Measurements from ENCODE around the gene CABP4.
"Not testable (repeated sequence)": the region's sequence is repeated elsewhere in the genome, so short reads cannot be mapped to it uniquely, and the experiment has no call there.

CABP4 gene

DNA sequence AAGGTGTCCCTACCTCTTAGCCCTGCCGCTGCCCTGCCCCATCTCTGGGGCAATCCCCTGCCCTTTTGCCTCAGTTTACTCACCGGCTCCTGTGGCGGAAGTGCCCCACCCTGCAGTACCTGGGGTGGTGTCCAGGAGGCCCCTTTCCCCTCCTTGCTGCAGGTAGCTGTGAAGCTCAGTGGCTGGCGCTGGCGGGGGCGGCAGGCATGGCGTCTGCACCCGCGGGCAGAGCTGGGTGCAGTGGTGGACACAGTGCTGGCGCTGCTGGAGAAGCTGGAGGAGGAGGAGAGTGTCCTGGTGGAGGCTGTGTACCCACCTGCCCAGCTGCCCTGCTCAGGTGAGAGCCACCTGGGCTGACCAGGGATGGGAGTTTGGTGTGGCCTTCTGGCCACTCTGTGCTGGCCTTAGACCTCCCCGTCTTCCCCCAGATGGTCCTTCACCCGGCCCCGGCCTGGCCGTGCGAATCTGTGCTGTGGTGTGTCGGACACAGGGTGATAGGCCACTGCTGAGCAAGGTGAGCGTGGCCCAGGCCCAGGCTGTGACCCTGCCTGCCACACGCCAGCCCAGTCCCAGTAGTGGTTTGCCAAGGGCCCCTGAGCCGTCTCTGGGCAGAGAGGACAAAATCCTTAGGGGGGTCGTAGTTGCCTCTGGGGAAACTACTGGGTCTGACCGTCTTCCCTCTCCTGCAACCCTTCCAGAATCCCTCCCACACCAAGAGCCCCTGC lies 35.7 kb upstream of the CABP4 start:
- DNase-seq = no peak

DNA sequence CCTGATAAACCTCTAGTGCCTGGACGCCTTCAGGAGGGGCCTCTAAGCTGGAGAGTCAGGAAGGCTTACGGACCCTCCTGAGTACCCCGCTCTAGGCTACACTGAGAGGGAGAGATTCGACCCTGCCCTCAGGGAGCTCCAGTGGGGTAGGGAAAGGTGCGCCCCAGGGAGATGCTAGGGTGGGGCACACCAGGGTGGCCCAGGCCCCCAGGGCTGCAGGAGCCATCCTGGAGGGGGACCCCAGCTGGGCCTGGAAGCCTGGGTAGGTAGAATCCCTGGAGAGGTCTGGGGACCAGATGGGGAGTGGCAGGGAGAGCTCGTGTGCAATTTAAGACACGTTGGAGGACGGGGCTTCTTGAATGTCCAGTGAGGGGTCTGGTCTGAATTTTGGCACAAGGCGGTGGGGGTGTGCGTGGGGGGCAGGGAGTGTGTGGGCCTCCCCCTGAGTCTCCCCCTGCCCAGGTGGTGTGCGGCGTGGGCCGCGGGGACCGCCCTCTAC lies 35.0 kb upstream of the CABP4 start:
- DNase-seq = no peak

DNA sequence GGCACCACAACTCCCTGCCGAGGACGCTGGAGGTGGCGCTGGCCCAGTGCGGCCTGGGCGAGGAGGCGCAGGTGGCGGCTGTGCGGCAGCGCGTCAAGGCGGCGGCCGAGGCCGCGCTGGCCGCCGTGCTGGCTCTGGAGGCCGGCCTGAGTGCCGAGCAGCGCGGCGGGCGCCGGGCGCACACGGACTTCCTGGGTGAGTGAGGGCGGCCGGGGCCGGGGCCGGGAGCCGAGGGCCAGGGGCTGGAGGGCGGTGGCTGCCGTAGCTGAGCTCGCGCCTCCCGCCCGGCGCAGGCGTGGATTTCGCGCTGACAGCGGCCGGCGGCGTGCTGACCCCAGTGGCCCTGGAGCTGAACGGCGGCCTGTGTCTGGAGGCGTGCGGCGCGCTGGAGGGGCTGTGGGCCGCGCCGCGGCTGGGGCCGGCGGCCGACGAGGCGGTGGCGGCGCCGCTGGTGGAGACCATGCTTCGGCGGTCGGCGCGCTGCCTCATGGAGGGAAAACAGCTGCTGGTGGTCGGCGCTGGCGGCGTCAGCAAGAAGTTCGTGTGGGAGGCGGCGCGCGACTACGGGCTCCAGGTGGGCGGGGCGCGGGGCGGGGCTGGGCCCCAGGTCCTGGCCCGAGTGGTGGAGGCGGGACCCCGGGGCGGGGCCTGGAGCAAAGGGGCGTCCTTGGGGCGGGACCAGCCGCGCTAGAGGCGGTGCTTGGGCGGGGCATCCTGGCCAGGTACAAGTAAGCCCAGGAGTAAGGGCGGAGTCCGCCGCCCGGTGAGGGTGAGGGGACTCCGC lies 34.3 kb upstream of the CABP4 start:
- DNase-seq = peak; percentile 98

DNA sequence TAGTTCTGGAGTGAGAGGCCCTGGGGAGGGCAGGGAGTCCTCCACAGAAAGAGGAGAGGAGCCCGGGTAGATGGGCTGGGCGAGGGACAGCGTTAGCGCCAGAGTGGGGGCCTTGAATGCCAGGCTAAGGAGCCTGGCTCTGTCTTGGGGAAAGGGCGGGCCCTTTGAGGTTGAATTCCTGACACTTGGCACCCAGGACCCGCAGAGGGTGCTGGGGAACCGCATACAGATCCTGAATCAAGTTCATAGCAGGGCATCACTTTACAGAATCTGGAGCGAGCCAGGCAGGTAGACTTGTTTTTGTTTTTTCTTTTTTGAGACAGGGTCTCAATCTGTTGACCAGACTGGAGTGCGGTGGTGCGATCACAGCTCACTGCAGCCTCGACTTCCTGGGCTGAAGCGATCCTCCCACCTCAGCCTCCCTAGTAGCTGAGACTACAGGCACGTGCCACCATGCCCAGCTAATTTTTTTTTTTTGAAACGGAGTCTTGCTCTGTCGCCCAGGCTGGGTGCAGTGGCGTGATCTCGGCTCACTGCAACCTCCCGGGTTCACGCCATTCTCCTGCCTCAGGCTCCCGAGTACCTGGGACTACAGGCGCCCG lies 33.6 kb upstream of the CABP4 start:
- DNase-seq = no peak

DNA sequence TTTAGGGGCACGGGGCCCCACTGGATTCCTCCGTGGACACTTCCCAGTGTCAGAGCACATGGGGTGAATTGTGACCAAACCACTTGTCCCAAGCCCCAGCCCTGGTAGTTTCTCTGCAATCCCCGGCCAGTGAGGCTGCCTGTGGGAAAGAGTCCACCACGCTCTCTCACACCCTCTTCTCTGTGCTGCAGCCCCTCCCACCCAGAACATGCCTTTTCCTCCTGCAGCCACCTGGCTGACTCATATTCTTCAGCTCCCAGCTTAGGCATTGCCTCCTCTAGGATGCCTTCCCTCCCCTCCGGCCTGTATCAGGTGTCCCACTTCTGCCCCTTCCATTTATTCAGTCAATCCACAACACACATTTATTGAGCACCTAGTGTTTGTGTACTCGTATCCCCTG lies 32.3 kb upstream of the CABP4 start:
- no peak for DNase-seq

DNA sequence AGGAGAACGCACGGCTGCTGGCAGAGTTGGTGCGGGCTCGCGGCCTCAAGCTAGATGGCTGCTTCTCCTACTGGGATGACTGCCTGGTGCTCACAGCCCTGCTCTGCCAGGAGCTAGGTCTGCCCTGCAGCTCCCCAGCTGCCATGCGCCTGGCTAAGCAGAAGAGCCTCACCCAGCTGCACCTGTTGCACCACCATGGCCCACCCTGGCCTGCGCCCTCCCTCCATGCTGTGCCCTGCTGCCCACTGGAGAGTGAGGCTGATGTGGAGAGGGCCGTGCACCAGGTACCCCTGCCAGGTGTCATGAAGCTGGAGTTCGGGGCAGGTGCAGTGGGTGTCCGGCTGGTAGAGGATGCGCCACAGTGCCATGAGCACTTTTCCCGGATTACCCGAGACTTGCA lies 31.7 kb upstream of the CABP4 start:
- no peak for DNase-seq

DNA sequence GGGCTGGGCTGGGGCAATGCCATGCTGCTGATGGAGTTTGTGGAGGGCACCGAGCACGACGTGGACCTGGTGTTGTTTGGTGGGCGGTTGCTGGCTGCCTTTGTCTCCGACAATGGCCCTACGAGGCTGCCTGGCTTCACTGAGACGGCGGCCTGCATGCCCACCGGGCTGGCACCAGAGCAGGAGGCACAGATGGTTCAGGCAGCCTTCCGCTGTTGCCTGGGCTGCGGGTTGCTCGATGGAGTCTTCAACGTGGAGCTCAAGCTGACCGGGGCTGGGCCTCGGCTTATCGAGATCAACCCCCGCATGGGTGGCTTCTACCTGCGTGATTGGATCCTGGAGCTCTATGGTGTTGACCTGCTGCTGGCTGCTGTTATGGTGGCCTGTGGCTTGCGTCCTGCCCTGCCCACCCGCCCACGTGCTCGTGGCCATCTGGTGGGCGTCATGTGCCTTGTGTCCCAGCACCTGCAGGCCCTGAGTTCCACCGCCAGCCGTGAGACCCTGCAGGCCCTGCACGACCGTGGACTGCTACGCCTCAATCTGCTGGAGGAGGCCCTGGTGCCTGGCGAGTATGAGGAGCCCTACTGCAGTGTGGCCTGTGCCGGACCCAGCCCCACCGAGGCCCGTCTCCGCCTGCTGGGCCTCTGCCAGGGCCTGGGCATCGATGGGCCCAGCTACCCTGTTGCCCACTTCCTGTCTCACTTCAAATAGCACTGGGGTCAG lies 31.1 kb upstream of the CABP4 start:
- DNase-seq = no peak

DNA sequence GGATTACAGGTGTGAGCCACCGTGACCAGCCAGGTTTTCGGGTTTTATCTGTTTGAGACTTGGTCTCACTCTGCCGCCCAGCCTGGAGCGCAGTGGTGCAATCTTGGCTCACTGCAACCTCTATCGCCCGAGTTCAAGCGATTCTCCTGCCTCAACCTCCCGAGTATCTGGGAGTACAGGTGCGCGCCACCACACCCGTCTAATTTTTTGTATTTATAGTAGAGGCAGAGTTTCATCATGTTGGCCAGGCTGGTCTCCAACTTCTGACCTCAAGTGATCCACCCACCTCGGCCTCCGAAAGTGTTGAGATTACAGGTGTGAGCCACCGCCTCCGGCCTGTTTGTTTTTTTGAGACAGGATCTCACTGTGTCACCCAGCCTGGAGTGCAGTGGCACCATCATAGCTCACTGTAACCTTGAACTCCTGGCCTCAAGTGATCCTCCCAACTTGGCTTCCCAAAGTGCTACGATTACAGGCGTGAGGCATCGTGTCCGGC lies 27.7 kb upstream of the CABP4 start:
- DNase-seq = not testable (repeated sequence)

DNA sequence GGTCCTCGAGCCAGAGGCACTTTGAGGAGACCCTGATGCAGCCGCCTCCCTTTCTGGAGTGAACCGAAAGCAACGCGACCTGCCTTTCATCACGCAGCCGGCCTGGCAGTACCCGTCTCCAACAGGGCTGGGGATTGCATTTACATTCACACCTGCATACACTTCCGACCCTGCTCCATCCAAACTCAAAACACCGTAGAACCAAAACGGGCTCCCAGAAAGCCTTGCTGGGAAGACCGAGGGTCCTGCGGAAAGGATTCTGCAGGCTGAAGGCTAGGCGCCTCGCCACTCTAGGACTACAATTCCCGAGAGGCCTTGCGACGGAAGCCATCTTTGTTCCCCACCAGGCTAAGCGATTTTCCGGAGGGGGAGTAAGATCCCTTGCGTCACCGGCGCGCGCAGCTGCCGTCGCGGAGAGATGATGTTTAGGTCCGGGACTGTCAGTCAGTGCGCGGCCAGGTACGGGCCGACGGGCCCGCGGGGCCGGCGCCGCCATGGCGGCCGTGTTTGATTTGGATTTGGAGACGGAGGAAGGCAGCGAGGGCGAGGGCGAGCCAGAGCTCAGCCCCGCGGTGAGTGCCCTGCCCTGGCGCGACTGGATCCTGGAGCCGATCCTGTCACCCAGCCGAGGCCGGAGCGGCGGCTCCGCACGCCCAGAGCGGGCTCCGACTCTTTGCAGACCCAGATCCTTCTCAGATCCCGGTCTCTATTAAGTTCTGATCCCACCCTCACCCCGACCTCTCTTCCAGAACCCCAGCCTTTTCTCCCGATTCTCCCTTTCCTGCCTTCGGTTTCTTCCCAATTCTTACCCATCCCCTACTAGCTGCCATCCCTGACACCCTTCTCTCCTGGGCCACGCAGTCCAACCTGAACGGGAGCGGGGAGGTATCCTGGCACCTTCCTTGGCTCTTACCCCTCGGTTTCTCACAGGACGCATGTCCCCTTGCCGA lies 26.8 kb upstream of the CABP4 start, which contains the start of gene RPS6KB2:
TSS of gene RPS6KB2 (plus strand) at position 443 of the 950 bp plus-strand sequence. CDS start at position 495, 52 bp downstream.
- peak; percentile 99 for DNase-seq

DNA sequence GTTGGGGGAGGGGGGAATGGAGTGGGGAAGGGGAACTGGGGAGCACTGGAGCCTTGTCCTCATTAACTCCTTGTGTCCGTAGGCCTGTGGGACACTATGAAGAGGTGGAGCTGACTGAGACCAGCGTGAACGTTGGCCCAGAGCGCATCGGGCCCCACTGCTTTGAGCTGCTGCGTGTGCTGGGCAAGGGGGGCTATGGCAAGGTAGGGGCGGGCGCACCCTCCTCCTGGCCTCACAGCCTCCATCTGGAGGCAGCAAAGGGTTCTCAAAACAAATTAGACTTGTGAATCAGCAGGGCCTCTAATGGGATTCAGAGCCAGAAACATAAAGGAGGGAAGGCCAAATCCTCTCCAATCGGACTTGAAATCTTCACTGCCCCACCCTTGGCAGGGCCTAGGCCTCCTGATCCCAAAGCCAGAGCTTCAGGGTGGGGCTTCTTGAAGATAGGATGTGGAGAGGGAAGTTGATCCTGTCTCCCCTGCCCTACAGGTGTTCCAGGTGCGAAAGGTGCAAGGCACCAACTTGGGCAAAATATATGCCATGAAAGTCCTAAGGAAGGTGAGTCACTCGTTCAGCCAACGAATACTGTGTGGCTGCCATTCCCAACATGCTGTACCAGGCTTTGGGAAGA lies 26.0 kb upstream of the CABP4 start:
- DNase-seq = no peak

DNA sequence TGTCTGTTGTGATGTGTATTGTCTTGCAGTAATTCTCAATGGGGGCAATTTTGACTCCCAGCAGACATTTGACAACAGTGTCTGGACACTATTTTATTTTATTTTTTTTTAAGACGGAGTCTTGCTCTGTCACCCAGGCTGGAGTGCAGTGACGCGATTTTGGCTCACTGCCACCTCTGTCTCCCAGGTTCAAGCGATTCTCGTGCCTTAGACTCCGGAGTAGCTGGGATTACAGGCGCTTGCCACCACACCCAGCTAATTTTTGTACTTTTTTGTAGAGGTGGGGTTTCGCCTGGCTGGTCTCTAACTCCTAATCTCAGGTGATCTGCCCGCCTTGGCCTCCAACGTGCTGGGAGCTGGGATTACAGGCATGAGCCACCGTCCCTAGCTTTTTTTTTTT lies 25.4 kb upstream of the CABP4 start:
- DNase-seq = no peak

DNA sequence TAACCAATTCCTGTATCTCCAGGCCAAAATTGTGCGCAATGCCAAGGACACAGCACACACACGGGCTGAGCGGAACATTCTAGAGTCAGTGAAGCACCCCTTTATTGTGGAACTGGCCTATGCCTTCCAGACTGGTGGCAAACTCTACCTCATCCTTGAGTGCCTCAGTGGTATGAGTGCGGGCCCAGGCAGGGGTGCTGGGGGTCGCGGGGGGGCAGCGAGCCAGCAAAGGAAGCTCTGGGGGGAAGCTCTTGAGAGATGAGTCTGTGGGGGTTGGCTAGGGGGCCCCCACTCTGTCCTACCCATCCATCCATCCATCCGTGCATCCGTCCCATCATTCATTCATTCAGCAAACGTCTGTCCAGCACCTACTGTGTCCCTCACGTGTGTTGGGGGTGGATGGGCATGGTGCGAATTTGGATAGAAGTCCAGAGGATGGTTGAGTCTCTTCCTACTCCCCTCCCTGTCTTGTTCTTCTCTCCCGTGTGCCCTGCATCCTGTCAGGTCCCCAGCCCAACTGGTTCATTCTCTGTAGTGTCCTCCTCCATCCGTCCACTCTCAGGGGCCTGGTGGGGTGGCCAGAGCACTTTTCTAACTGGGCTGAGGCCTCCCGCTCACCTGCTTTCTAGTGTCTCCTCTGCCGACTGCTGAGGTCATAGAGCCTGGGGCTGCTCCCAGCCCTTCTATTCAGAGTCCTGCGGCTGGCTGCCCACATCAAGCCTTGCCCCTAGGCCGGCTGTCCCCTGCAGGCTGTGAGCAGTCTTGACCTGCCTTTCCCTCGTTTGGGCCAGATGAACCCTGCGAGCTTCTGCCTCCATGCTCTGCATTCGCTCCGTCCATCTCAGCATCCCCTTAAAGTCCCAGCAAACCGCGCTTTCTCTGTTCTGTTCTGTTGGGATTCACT lies 23.6 kb upstream of the CABP4 start:
- DNase-seq = no peak

DNA sequence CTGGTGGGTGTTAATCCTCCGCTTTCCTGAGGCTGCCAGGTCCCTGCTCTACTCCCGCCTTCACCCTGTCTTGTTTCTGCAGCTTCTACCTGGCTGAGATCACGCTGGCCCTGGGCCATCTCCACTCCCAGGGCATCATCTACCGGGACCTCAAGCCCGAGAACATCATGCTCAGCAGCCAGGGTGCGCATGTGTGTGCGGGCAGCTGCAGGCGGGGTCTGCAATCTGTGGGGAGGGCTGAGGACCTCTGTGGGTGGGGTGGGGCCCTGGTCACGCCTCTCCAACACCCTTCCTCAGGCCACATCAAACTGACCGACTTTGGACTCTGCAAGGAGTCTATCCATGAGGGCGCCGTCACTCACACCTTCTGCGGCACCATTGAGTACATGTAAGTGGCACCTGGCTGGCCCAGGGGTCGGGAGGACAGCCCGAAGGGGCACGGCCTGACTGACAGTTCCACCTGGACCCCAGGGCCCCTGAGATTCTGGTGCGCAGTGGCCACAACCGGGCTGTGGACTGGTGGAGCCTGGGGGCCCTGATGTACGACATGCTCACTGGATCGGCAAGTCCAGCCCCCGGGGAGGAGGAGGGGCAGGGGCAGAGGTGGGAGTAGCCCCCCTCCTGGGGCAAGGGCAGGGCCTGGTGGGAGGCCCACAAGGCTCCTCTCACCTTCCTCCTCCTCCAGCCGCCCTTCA lies 22.4 kb upstream of the CABP4 start:
- no peak for DNase-seq

DNA sequence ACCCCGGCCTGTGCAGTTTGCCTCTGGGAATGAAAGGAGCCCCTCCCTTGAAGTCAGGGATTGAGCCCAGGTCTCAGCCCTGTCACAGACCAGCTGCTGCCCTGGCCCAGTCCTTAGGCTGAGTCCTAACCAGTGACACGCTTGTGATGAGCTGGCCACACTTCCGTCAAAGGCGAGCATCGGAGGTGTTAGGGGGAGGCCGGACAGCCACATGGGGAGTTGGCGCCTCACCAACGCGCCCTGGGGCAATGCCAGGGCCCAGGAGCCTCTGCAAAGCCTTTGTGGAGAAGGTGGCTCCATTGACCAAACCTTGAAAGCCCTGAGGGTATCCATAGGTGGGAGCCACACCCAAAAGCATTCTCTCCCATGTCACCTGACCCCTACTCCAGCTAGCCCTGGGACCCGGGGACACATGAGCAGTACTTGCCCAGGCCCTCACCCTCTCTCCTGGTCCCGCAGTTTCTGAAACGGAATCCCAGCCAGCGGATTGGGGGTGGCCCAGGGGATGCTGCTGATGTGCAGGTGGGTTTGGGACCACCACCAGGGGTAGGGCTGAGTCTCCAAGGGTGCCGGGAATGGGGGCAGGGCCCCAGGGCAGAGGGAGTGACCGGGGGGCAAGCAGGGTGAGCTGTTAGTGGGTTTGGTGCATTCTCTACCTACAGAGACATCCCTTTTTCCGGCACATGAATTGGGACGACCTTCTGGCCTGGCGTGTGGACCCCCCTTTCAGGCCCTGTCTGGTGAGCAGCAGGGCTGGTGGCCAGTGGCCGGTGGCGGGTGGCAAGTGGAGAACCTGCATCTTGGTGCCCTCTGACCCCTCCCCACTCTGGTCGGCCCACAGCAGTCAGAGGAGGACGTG lies 21.4 kb upstream of the CABP4 start:
- no peak for DNase-seq

DNA sequence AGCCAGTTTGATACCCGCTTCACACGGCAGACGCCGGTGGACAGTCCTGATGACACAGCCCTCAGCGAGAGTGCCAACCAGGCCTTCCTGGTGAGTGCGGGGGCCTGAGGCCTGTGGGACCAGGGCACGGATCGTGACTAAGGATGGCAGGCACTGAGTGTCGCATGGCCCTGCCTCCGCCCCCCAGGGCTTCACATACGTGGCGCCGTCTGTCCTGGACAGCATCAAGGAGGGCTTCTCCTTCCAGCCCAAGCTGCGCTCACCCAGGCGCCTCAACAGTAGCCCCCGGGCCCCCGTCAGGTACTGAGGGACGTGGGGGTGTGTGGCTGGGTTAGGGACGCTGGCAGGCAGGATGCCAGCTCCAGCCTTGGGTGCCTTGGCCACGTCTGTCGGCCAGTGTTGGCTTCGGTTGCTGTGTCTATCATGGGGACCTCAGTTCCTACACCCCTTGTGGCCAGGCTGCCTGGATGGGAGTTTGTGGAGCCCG lies 20.7 kb upstream of the CABP4 start:
- DNase-seq = no peak

DNA sequence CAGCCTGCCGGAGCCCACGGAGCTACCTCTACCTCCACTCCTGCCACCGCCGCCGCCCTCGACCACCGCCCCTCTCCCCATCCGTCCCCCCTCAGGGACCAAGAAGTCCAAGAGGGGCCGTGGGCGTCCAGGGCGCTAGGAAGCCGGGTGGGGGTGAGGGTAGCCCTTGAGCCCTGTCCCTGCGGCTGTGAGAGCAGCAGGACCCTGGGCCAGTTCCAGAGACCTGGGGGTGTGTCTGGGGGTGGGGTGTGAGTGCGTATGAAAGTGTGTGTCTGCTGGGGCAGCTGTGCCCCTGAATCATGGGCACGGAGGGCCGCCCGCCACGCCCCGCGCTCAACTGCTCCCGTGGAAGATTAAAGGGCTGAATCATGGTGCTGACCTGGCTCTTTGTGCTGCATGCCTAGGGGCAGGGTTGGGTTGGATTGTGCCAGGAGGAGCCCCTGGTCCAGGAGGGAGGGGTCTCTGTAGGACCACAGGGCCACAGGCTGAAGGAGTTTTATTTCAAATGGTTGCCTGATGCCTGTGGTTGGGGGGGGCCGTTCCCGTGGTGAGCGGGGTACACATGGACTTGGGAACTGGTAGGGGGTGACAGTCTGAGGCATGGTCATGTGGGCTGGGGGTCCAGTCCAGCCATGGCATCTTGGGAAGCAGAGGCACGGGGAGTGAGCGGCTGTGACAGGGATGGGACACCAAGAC lies 20.0 kb upstream of the CABP4 start:
- DNase-seq = no peak

DNA sequence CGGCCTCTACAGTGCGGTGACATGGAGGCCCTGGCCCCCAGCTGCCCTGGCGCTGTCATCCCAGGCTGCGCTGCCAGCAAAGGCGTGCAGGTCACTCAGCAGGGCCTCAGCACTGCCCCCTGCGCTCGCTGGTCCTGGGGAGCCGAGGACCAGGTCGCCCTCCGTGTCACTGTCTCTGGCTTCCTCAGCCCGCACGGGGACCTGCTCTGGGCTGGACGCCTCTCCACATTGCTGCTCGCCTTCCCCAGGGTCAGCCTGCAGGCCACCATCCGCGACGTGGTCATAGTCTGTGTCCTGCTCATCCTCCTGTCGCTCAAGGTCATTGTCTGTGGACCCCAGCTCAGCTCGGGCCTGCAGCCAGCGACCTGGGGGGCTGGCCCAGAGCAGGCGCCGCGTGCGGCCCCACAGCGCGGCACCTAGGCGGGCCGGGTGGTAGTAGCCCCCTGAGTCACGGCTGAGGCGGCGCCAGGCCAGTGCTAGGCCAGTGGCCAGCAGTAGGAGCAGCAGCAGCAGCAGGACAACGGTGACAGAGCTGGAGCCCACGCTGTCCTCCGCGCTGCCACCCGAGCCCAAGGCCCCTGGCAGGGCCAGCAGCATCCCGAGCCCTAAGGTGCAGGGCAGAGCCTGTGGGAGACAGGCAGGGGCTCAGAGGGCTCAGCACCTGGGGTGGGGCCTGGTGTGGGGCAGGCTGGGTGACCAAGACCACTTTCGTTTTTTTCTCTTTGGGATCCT lies 19.3 kb upstream of the CABP4 start:
- DNase-seq = no peak

All from effector CD8-positive, alpha-beta T cell (primary cell).